Muscle of back (tissue), 11 donors: Measurements from ENCODE around the gene CLPTM1L. TPM values are rescaled to one million over a fixed set of nuclear protein-coding genes. Genes with fewer than 3 reads are reported as not detected.

Experiments used
- DNase-seq, 3 donors: peaks; one replicate each; pipeline versions ENCODE4 v3.0.0 to v3.0.0-alpha.2; 2013
- polyA plus RNA-seq, 10 donors: library from polyadenylated mRNA; unstranded; fragments of 120-200 nt; gene quantifications; one replicate each; pipeline ENCODE4 v1.2.1, GENCODE V29; 2013; ENCODE audit not compliant: insufficient read length in 10 of 10

Gene CLPTM1L
- polyA plus RNA-seq, 10 donors = 48.2 to 73.3 (median 56.0) TPM

DNA sequence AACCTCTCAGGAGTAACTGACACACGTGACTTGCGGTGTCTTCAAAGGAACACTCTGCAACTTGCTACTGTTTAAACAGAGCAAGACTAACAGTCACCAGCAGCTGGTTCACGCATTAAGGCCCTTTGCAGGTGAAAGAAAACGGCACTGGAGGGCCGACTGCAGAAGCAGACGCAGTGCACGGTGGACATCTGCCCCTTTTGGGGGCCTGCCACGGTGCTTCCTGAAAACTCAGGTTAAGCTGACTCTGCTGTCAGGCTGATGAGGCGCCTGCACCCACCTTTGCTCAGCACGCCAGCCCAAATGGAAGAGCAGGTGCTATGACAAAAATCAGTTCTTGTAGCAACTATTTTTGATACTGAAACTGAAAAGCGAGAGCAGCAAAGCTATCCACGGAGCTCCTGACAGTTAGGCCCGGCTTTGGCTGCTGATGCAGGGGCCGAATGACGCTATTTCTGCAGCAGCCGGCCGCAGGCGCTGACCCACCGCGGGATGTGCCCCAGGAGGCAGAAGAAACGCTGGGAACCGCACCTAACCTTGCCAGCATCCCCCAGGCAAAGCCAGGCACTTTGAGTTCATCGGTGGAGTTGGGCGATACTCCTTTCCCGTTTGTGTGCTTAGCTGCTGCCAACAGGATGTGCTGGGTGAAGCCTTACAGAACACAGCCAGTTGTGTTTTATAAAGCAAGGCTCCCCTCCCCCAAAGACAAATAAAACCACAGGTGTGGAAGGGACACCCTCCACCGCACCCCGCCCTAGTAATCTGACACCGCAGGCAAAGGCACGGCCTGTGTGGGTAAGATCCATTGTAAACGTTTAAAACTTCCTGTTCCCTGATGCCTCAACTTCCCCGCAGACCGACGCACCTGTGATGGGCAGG is 29.0 kb downstream of the CLPTM1L start:
- DNase-seq = peak in 1 of 3 donors; percentile 46

DNA sequence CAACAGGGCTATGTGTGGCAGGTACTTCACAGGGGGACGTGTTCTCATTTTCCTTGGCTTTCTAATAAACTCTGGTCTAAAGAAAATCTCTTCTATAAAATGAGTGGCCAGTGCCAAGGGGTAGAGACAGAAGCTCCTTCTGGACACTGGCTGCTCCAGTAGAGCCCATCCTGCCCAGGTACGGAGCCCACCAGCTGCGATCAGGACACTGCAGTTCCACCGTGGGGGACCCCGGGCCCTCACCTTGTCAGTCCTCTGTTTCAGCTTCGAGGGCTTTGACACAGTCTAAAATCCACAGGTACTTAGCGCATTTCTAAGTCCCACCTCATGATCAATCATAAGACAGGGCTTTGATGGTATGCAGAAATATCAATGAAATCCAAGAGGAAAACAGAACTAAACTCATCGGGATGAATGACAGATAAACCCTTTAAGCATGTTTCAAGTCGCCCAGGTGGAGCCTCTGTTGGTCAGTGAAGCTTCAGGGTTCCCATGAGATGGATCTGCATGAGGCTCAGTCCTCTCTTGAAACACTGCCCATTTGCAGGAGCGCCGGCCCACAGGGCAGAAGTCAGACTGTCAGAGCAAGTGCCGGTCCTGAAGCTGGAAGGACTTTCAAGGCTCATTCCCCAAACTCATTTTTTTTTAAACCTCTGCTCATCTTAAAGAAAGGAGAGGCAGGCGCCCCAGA is 29.7 kb downstream of the CLPTM1L start:
- no peak for DNase-seq

DNA sequence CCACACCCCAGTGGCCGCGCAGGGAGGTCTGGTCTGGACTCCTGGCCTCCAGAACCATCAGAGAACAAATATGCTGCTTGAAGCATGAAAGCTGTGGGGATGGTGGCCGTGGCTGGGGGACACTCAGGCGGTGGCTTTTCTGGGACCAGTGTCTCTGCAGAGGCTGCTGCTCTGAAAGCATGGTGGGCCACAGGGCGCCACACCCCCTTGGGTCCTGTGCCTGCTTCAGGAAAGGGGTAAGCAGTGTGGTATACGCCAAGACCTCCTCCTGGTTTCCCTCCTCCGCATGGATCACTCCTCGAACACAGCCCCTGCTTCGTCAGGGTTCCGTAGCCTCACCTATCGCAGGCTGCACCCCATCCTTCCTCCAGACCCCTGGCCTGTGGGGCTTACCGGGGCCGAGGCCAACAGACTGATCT is 30.3 kb downstream of the CLPTM1L start:
- no peak for DNase-seq

DNA sequence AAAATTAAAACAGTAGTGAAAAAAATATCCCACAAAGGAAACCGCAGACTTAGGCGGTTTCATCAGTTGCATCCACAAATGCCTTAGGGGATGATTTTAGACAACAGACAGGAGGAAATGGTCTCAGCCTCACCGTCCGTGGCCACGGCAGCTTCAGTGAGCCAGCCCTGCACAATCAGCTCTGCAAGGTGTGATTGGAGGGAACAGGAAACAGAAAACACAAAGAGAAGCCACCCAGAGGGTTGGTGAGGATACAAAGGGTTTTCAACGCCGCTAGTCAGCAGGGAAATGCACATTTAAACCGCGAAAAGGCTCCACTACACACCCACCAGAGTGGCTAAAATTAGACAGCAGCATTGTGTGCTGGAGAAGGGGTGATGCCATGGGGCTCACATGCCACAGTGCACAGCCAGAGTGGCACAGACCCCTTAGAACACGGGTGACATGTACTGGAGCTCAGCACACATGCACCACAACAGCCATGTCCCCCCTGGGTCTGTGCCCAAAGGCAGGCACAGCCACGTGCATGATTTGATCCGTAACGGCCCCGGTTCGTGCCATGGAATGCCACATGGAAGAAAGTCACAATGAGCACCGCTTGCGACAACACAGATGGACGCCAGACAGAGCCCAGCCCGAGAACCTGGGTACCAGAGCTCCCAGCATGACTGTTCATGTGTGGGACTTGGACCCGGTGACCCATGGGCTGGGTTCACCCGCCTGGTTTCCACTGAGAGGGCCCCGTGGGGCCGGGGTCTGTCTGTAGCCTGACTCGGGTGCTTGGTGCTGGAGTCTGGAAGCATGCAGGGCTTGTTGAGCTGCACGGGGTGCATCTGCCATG is 31.7 kb downstream of the CLPTM1L start:
- DNase-seq = no peak

DNA sequence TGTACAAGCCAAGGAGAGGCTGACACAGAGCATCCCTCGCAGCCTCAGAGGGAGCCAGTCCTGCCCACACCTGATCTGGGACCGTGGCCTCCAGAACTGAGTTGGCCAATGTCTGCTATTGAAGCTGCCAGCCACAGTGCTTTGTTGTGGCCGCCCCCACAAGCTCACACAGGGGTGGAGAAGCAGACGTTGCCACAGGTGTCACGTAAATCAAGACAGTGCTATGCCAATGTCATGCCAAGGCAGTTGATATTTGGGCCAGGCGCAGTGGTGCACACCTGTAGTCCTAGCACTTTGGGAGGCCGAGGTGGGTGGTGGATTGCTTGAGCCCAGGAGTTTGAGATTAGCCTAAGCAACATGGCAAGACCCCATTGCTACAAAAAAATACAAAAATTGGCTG is 32.7 kb downstream of the CLPTM1L start:
- DNase-seq = no peak

DNA sequence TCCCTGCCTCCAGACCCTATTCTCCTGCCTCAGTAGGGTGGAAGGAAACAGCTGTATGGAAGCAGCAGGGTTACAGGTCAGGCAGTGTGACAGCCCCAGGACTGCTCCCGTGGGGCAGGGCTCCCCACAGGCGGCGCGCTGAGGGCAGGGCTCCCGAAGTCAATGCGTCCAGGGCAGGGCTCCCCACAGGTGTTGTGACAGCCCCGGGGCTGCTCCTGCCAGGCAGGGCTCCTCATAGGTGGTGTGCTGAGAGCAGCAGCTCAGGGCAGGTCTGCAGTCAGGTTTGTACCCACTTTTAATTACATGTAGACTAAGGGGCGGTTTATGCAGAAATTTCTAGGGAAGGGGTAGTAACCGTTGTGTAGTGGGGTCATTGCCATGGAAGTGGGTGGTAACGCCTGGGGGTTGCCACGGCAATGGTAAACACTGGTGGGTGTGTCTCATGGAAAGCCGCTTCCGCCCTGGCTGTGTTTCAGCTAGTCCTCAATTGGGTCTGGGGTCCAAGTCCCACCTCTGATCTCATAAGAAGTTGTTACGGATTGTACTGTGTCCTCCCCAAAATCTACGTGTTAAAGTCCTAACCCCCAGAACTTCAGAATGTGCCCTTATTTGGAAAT is 33.4 kb downstream of the CLPTM1L start:
- DNase-seq = no peak

DNA sequence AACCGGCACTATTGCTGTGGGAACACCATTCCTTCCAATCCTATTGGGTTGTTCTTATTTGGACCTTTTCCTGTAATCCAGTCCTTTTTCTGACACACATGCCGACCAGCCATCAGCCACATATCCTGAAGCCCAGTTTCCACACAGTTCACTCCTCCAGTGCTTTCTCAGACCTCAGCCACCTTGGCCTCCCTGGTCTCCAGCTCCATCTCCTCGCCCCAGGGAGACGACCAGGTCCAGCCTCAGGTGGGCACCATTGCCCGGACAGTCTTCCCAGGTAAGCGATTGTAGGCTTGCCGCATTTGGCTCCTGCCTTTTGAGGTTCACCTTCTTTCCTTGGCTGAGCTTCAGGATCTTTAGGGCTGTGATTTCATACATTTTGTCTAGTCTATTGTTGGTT is 34.8 kb downstream of the CLPTM1L start:
- DNase-seq = no peak

DNA sequence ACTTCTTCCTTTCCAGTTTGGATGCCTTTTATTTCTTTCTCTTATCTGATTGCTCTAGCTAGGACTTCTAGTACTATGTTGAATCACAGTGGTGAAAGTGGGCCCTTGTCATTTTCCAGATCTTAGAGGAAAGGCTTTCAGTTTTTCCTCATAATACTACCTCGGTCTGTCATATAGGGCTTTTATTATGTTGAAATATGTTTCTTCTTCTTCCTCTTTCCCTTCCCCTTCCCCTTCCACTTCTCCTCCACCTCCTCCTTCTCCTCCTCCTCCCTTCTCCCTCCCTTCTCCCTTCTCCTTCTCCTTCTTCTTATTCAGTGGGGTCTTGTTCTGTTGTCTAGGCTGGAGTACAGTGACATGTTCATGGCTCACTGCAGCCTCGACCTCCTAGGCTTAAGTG is 40.9 kb downstream of the CLPTM1L start:
- no peak for DNase-seq

DNA sequence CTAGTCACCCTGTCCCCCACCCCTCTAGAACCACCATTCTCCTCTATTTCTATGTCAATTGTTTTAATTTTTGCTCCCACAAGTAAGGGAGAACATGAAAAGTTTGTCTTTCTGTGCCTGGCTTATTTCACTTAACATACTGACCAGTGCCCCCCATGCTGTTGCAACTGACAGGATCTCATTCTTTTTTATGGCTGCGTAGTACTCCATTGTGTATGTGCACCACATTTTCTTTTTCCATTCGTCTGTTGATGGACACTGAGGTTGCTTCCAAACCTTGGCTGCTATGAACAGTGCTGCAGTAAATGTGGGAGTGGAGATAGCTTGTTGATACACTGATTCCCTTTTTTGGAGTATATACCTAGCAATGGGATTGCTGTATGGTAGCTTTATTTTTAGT is 42.6 kb downstream of the CLPTM1L start:
- no peak for DNase-seq

DNA sequence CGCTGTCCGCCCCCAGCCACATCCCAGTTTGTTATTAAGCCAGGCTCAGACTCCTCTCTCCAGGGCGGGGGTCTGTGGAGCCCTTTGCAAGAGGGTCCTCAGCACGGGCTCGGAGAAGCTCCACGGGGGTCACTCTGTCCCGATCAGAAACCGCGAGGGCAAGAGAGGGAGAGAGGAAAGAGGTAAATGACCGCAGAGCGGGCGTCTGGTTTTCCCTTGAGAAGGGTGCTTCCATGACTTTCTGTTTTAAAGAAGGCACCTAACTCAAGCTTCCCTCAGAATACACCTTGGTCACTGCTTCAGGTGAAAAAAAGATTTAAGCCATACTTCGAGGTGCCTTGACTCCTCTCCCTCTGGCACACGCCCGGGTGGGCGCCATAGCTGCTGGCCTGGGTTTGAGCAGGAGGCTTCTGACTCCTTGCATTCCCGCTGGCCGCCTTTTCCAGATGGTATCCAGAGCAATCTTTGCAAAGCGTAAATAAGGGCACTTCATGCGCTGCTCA is 44.3 kb downstream of the CLPTM1L start:
- no peak for DNase-seq

DNA sequence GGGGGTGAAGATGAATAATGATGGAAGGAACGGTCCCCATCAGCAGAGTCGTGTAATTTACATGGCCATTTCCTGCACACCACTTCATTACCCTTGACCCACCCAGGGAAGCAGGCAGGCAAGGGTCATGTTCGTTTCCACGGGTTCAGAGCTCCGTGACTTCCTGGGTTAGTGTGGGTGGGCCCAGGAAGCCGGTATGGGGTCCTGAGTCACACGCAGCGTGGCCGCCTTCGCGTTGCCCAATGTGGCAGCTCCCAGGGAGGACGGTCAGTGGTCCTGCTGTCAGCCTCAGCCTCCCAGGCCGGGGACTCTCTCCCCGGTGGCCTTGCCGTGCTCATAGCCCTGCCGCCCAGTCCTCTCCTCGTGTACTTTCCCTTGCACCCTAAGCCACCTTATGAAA is 44.9 kb downstream of the CLPTM1L start:
- no peak for DNase-seq

DNA sequence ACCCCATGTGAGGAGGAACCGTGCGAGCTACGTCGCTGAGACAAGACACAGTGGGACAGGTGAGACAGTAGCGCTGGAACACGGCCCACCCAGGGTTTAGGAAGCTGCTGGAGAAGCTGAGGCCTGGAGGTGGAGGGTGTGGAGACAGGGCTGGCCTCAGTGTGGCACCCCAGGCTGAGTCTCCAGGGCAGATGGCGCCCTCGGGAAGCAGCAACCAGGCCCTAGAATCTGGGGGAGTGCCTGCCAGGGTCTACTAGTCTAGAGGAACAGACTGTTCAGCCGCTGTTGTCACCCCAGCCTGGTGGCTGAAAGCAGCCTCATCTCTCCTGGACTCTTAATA is 45.4 kb downstream of the CLPTM1L start:
- no peak for DNase-seq

DNA sequence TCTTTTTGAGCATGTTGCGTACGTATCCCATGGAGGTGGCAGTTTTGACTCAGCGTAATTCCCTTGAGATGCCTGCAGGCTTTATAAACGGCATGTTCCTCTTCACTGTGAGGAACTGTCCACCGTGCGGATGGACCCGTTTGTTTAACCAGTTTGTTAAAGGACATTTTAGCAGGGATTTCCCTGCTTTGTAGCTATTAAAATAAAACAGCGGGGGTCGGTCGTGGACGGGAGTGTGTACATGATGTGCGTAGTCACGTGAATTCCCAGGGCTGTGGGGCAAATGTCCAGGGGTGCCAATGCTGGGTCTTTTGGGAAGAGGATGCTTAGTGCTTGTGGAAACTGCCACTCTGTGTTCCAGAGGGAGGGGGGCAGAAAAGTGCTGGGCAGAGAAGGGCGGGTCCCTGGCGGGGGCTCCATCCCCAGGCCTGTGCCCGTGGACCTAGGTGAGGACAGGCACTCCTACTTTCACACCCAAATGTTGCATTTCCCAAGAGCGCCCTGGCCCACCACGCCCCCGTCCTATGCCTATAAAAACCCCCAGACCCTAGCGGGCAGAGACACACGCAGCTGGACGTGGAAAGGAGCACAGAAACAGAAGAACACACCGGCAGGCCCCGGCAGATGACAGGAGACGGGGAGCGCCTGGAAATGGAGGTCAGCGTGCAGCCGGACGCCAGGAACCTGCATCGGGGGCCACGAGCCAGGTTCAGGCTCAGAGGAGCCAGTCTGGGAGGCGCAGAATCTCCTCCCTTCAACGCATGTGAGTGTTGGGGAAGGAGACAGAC is 46.0 kb downstream of the CLPTM1L start:
- no peak for DNase-seq

DNA sequence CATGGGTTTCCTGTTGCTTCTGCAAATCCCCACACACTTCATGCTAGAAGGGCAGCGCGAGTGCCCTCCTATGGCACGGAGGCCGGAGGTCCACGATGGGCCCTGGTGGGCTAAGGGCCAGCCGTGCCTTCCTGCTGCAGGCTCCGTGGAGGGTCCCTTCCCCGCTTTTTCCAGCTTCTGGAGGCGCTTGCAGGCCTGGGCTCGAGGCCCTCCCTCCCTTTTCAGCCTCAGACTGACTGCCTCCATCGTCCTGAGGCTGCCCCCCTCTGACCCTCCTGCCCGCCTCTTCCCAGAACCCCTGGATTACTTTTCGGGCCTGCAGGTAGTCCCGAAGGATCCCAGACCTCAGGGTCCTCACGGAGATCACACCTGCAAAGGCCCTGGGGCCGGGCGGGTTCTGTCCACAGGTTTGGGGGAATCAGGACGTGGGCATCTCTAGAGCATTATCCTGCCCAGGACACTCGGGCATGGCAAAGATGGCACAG is 46.8 kb downstream of the CLPTM1L start:
- DNase-seq = no peak

DNA sequence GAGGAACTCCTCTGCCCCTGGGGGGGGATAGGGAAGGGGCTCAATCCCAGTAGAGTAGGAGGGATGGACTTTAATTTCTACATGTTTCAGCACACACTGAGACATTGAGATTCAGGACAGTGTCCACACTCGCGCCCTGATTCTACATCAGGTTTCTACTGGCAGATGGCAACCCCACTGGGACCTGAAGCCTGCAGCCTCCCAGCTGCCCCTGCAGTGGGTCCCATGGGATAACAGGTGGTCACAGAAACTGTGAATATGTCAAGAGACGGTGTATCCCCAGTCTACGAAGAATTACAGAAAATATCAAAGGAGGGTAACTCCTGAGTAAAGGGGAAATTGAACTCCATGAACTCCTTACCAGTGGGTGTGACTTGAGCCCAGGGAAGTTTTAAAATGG is 47.7 kb downstream of the CLPTM1L start:
- no peak for DNase-seq

DNA sequence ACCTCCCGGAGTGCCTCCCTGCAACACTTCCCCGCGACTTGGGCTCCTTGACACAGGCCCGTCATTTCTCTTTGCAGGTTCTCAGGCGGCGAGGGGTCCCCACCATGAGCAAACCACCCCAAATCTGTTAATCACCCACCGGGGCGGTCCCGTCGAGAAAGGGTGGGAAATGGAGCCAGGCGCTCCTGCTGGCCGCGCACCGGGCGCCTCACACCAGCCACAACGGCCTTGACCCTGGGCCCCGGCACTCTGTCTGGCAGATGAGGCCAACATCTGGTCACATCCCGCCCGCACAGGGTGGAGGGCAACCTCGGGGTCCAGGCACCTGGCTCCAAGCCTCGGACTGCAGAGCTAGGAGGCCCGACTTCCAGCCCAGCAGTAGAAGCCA is 49.3 kb downstream of the CLPTM1L start:
- no peak for DNase-seq

DNA sequence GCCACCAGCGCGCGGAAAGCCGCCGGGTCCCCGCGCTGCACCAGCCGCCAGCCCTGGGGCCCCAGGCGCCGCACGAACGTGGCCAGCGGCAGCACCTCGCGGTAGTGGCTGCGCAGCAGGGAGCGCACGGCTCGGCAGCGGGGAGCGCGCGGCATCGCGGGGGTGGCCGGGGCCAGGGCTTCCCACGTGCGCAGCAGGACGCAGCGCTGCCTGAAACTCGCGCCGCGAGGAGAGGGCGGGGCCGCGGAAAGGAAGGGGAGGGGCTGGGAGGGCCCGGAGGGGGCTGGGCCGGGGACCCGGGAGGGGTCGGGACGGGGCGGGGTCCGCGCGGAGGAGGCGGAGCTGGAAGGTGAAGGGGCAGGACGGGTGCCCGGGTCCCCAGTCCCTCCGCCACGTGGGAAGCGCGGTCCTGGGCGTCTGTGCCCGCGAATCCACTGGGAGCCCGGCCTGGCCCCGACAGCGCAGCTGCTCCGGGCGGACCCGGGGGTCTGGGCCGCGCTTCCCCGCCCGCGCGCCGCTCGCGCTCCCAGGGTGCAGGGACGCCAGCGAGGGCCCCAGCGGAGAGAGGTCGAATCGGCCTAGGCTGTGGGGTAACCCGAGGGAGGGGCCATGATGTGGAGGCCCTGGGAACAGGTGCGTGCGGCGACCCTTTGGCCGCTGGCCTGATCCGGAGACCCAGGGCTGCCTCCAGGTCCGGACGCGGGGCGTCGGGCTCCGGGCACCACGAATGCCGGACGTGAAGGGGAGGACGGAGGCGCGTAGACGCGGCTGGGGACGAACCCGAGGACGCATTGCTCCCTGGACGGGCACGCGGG is 49.9 kb downstream of the CLPTM1L start, which contains the start of gene TERT:
Gene TERT (minus strand): TSS at position 234 of the 815 bp plus-strand sequence. CDS start 79 bp downstream, at position 155.
- DNase-seq = peak in 1 of 3 donors; percentile 10

DNA sequence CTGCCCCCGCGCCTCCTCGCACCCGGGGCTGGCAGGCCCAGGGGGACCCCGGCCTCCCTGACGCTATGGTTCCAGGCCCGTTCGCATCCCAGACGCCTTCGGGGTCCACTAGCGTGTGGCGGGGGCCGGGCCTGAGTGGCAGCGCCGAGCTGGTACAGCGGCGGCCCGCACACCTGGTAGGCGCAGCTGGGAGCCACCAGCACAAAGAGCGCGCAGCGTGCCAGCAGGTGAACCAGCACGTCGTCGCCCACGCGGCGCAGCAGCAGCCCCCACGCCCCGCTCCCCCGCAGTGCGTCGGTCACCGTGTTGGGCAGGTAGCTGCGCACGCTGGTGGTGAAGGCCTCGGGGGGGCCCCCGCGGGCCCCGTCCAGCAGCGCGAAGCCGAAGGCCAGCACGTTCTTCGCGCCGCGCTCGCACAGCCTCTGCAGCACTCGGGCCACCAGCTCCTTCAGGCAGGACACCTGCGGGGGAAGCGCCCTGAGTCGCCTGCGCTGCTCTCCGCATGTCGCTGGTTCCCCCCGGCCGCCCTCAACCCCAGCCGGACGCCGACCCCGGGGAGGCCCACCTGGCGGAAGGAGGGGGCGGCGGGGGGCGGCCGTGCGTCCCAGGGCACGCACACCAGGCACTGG is 50.6 kb downstream of the CLPTM1L start:
- no peak for DNase-seq
